ENCODE data around the gene TIMMDC1.

TIMMDC1 gene

DNA sequence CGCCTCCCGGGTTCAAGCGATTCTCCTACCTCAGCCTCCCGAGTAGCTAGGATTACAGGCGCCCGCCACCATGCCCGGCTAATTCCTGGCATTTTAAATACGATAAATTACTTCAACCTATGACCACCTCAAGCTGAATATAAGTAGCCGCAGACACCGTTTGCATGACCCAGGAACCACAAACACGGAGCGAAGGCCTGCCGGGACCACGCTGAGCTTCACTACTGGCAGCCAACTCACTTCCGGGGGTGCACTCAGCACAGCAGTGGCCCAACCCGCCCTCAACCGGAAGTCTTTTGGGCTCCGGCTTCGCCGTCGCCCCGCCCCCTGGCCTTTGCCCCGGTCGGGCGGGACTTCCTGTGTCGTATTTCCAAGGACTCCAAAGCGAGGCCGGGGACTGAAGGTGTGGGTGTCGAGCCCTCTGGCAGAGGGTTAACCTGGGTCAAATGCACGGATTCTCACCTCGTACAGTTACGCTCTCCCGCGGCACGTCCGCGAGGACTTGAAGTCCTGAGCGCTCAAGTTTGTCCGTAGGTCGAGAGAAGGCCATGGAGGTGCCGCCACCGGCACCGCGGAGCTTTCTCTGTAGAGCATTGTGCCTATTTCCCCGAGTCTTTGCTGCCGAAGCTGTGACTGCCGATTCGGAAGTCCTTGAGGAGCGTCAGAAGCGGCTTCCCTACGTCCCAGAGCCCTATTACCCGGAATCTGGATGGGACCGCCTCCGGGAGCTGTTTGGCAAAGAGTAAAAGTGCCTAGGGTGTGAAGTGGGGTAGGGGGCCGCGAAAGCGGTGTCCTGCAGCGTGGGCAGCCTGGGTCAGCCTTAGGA lies at the start of gene TIMMDC1 (continued):
- TF ChIP-seq ZNF658 (tag by site-specific recombination; IDR thresholded peaks at IDR 0.05) = no peak
- TF ChIP-seq ZNF521 (tag by site-specific recombination; IDR thresholded peaks at IDR 0.05) = no peak

DNA sequence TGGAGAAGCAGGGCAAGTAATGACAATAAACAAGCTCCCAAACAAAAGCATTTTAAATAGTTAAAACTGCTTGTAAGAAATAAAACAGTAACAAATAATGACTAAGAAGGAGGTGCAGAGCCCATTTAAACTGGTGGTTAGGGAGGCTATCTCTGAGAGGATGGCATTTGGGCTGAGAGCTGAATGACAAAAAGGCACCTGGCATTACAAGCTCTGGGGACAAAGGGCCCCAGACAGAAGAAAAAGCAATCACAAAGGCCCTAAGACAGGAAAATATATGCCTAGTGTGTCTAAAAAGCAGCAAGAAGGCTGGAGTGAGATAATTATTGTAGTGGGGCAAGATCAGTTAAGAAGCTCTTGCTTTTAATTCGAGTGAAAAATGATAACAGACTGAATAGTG lies 44.5 kb upstream of the TIMMDC1 start:
- CTCF ChIA-PET = interaction anchor here (0.7 kb wide), 1 partner anchor 24 kb away, joined by 3 read pairs; no protein-coding TSS in a partner anchor
- no peaks in the 10 kb centered on the region for H3K9me3 ChIP-seq (ENCODE audit: control insufficient read depth, insufficient read depth, low read depth, low read length)
- no peaks in the 10 kb centered on the region for H3K4me1 ChIP-seq (ENCODE audit: control insufficient read depth, insufficient read depth, low read length)
- peaks cover 41 to 90% of the 10 kb centered on the region in 2 experiments for H3K36me3 ChIP-seq (ENCODE audit: control insufficient read depth in 2 of 2, insufficient read depth in 1 of 2, low read length in 2 of 2)
- H3K4me3 ChIP-seq (ENCODE audit: low read depth, low read length) = no peak overlapping the region
- no peak overlapping the region for H3K27ac ChIP-seq (ENCODE audit: extremely low read depth, low read depth, low read length)
- POLR2A ChIA-PET = interaction anchor here (0.8 kb wide), 1 partner anchor 32 kb away, joined by 3 read pairs; no protein-coding TSS in a partner anchor
- no peak for TF ChIP-seq OVOL3 (tag by site-specific recombination; IDR thresholded peaks at IDR 0.05)
- TF ChIP-seq ZNF239 (tag by site-specific recombination; IDR thresholded peaks at IDR 0.05) = no peak
- no peak for TF ChIP-seq ZNF302 (tag by site-specific recombination; IDR thresholded peaks at IDR 0.05; ENCODE audit: low read depth)
- no peak for TF ChIP-seq ZXDB (tag by site-specific recombination; IDR thresholded peaks at IDR 0.05)
- TF ChIP-seq ZNF626 (tag by site-specific recombination; IDR thresholded peaks at IDR 0.05) = no peak
- TF ChIP-seq ZNF664 (tag by site-specific recombination; IDR thresholded peaks at IDR 0.05) = no peak
- TF ChIP-seq ZNF624 (tag by site-specific recombination; IDR thresholded peaks at IDR 0.05) = no peak
- TF ChIP-seq ZNF248 (tag by site-specific recombination; IDR thresholded peaks at IDR 0.05) = no peak

DNA sequence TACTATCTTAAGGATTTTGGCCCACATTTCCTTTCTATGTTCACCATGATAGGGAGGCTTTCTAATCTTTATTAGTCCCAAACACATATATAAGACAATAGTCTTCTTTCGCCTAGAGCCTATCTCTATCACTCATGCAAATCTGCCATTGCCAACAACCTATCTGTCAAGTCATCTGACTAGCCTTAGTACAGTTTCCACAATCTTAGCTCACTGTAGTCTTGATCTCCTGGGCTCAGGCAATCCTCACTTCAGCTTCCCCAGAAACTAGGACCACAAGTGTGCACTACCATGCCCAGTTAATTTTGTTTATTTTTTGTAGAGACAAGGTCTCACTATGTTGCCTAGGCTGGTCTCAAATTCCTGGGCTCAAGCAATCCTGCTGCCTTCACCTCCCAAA lies 41.9 kb upstream of the TIMMDC1 start:
- CTCF ChIA-PET = no interaction called here

More for the DNA sequence above, 41.9 kb upstream of the TIMMDC1 start:
- H3K27ac ChIP-seq (ENCODE audit: extremely low read depth, low read depth, low read length) = no peak overlapping the region
- TF ChIP-seq ZNF341 (tag by site-specific recombination; IDR thresholded peaks at IDR 0.05; ENCODE audit: low read depth) (no peak), ZNF121 (tag by site-specific recombination; IDR thresholded peaks at IDR 0.05) (no peak), ZNF785 (tag by site-specific recombination; IDR thresholded peaks at IDR 0.05) (no peak), SP3 (tag by site-specific recombination; IDR thresholded peaks at IDR 0.05) (no peak), ZNF792 (tag by site-specific recombination; IDR thresholded peaks at IDR 0.05) (no peak), REPIN1 (tag by site-specific recombination; IDR thresholded peaks at IDR 0.05; ENCODE audit: low read depth) (no peak), ZNF266 (tag by site-specific recombination; IDR thresholded peaks at IDR 0.05; ENCODE audit: low read depth) (no peak), ZNF660 (tag by site-specific recombination; IDR thresholded peaks at IDR 0.05) (no peak), ZNF302 (tag by site-specific recombination; IDR thresholded peaks at IDR 0.05; ENCODE audit: low read depth) (no peak), GLIS1 (tag by site-specific recombination; IDR thresholded peaks at IDR 0.05) (no peak)
- TF ChIP-seq, protein P1, sequence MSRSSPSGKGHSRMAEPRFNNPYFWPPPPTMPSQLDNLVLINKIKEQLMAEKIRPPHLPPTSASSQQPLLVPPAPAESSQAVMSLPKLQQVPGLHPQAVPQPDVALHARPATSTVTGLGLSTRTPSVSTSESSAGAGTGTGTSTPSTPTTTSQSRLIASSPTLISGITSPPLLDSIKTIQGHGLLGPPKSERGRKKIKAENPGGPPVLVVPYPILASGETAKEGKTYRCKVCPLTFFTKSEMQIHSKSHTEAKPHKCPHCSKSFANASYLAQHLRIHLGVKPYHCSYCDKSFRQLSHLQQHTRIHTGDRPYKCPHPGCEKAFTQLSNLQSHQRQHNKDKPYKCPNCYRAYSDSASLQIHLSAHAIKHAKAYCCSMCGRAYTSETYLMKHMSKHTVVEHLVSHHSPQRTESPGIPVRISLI (tag by site-specific recombination; IDR thresholded peaks at IDR 0.05) = no peak
- TF ChIP-seq, protein P2, sequence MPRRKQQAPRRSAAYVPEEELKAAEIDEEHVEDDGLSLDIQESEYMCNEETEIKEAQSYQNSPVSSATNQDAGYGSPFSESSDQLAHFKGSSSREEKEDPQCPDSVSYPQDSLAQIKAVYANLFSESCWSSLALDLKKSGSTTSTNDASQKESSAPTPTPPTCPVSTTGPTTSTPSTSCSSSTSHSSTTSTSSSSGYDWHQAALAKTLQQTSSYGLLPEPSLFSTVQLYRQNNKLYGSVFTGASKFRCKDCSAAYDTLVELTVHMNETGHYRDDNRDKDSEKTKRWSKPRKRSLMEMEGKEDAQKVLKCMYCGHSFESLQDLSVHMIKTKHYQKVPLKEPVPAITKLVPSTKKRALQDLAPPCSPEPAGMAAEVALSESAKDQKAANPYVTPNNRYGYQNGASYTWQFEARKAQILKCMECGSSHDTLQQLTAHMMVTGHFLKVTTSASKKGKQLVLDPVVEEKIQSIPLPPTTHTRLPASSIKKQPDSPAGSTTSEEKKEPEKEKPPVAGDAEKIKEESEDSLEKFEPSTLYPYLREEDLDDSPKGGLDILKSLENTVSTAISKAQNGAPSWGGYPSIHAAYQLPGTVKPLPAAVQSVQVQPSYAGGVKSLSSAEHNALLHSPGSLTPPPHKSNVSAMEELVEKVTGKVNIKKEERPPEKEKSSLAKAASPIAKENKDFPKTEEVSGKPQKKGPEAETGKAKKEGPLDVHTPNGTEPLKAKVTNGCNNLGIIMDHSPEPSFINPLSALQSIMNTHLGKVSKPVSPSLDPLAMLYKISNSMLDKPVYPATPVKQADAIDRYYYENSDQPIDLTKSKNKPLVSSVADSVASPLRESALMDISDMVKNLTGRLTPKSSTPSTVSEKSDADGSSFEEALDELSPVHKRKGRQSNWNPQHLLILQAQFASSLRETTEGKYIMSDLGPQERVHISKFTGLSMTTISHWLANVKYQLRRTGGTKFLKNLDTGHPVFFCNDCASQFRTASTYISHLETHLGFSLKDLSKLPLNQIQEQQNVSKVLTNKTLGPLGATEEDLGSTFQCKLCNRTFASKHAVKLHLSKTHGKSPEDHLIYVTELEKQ (tag by site-specific recombination; IDR thresholded peaks at IDR 0.05; ENCODE audit: borderline replicate concordance) = no peak
- TF ChIP-seq, protein P3, sequence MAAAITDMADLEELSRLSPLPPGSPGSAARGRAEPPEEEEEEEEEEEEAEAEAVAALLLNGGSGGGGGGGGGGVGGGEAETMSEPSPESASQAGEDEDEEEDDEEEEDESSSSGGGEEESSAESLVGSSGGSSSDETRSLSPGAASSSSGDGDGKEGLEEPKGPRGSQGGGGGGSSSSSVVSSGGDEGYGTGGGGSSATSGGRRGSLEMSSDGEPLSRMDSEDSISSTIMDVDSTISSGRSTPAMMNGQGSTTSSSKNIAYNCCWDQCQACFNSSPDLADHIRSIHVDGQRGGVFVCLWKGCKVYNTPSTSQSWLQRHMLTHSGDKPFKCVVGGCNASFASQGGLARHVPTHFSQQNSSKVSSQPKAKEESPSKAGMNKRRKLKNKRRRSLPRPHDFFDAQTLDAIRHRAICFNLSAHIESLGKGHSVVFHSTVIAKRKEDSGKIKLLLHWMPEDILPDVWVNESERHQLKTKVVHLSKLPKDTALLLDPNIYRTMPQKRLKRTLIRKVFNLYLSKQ (tag by site-specific recombination; IDR thresholded peaks at IDR 0.05; ENCODE audit: borderline replicate concordance) = no peak
- TF ChIP-seq, protein P4, sequence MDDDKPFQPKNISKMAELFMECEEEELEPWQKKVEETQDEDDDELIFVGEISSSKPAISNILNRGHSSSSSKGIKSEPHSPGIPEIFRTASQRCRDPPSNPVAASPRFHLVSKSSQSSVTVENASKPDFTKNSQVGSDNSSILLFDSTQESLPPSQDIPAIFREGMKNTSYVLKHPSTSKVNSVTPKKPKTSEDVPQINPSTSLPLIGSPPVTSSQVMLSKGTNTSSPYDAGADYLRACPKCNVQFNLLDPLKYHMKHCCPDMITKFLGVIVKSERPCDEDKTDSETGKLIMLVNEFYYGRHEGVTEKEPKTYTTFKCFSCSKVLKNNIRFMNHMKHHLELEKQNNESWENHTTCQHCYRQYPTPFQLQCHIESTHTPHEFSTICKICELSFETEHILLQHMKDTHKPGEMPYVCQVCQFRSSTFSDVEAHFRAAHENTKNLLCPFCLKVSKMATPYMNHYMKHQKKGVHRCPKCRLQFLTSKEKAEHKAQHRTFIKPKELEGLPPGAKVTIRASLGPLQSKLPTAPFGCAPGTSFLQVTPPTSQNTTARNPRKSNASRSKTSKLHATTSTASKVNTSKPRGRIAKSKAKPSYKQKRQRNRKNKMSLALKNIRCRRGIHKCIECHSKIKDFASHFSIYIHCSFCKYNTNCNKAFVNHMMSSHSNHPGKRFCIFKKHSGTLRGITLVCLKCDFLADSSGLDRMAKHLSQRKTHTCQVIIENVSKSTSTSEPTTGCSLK (tag by site-specific recombination; IDR thresholded peaks at IDR 0.05) = no peak
- H3K36me3 ChIP-seq (ENCODE audit: control insufficient read depth in 2 of 2, insufficient read depth in 1 of 2, low read length in 2 of 2) = peaks cover 42 to 90% of the 10 kb centered on the region in 2 experiments
- POLR2A ChIA-PET = no interaction called here
- no peaks in the 10 kb centered on the region for H3K4me1 ChIP-seq (ENCODE audit: control insufficient read depth, insufficient read depth, low read length)
- H3K9me3 ChIP-seq (ENCODE audit: control insufficient read depth, insufficient read depth, low read depth, low read length) = no peaks in the 10 kb centered on the region
- no peak overlapping the region for H3K4me3 ChIP-seq (ENCODE audit: low read depth, low read length)
